GM12878 (cell line): ENCODE measurements around the gene RALBP1. TPM values are rescaled to one million over a fixed set of nuclear protein-coding genes. Genes with fewer than 3 reads are reported as not detected.

Experiments
- ATAC-seq: fragments of 200-7000 bp; cut with Tn5 transposase; 3 replicates; pipeline ENCODE4 v1.9.1; 2020; ENCODE audit warnings: mild to moderate bottlenecking, moderate library complexity
- BruUV-seq: library from RNA; stranded (reverse); fragments of 400-500 nt; replicated peaks from 2 replicates; lab custom pipeline; 2021; lab: Mats Ljungman, UMichigan
- CTCF ChIA-PET: fragments of 300-600 bp; sonication (Branson Sonifier 250); formaldehyde crosslinking; extraction: SDS; loops from one replicate; lab custom pipeline; 2021; ENCODE audit warnings: inconsistent platforms; lab: Yijun Ruan, JAX
- POLR2A ChIA-PET: fragments of 350-600 bp; formaldehyde crosslinking; extraction: SDS; loops from one replicate; lab custom pipeline; 2021; ENCODE audit warnings: inconsistent platforms; lab: Charles Lee
- RAD21 ChIA-PET: fragments of 300-600 bp; sonication (Branson Sonifier 250); formaldehyde crosslinking; loops from one replicate; lab custom pipeline; 2023; ENCODE audit warnings: antibody characterized with exemption; ENCODE audit not compliant: unreplicated experiment; lab: Charles Lee
- SMC1A ChIA-PET: fragments of 300-600 bp; sonication (Branson Sonifier 250); formaldehyde crosslinking; loops from one replicate; lab custom pipeline; 2023; ENCODE audit not compliant: unreplicated experiment, uncharacterized antibody; lab: Charles Lee
- DNase-seq: peaks from one replicate; pipeline ENCODE4 v3.0.0-alpha.2; 2011; ENCODE audit warnings: low read depth, low spot score
- FAIRE-seq: peaks from 3 replicates; lab custom pipeline; 2011; peaks lifted over from hg19 to GRCh38; lab: Jason Lieb, UNC
- H2AFZ ChIP-seq: 2 replicates; pipeline ENCODE4 v1.6.0; 2011; ENCODE audit warnings: low read depth, low read length, control low read depth; ENCODE audit not compliant: control insufficient read depth
- H3K27ac ChIP-seq: 2 replicates; pipeline ENCODE4 v1.5.1; 2011; ENCODE audit warnings: control low read depth; ENCODE audit not compliant: control insufficient read depth, insufficient read depth
- H3K27me3 ChIP-seq, 2 experiments: replicated peaks in 1 of 2; 2 replicates each; pipeline versions ENCODE4 v1.6.0 to v1.6.1; 2011; ENCODE audit warnings: low read length in 1 of 2; ENCODE audit not compliant: control insufficient read depth in 2 of 2, insufficient read depth in 2 of 2
- H3K36me3 ChIP-seq, 2 experiments: 2 replicates each; pipeline ENCODE4 v1.5.1; 2011; ENCODE audit warnings: low read length in 1 of 2; ENCODE audit not compliant: control insufficient read depth in 2 of 2, insufficient read depth in 2 of 2
- H3K4me1 ChIP-seq: 2 replicates; pipeline ENCODE4 v1.6.1; 2011; ENCODE audit warnings: mild to moderate bottlenecking, low read length, moderate library complexity, mixed read lengths; ENCODE audit not compliant: control insufficient read depth, insufficient read depth
- H3K4me2 ChIP-seq: 2 replicates; pipeline ENCODE4 v1.6.0; 2011; ENCODE audit warnings: control low read depth; ENCODE audit not compliant: control insufficient read depth, insufficient read depth
- H3K4me3 ChIP-seq: fragments of 200-600 bp; sonication (generic); 2 replicates; pipeline ENCODE4 v1.5.1; 2016
- H3K79me2 ChIP-seq: 2 replicates; pipeline ENCODE4 v1.6.0; 2011; ENCODE audit warnings: low read length; ENCODE audit not compliant: control insufficient read depth, insufficient read depth
- H3K9ac ChIP-seq: 2 replicates; pipeline ENCODE4 v1.8.0; 2011; ENCODE audit warnings: low read length, control low read depth, mixed read lengths; ENCODE audit not compliant: control insufficient read depth, insufficient read depth
- H3K9me3 ChIP-seq: replicated peaks from 3 replicates; pipeline ENCODE4 v1.5.1; 2011; ENCODE audit warnings: mild to moderate bottlenecking, low read length; ENCODE audit not compliant: control insufficient read depth, insufficient read depth
- H4K20me1 ChIP-seq: 2 replicates; pipeline ENCODE4 v1.6.0; 2011; ENCODE audit not compliant: control insufficient read depth, insufficient read depth
- BHLHE40 ChIP-seq, 2 experiments: fragments of 450-650 bp in 1 of 2; IDR thresholded peaks; 2 replicates each; pipeline ENCODE4 v1.6.1; 2011 to 2017; ENCODE audit warnings: low read depth in 2 of 2, borderline replicate concordance in 1 of 2, improper control_type of control experiment in 1 of 2, low read length in 1 of 2, mild to moderate bottlenecking in 1 of 2
- BMI1 ChIP-seq: fragments of 450-650 bp; IDR thresholded peaks from 2 replicates; pipeline ENCODE4 v1.6.1; 2016; ENCODE audit warnings: mild to moderate bottlenecking, moderate library complexity, borderline replicate concordance
- BRCA1 ChIP-seq: IDR thresholded peaks from 2 replicates; pipeline ENCODE4 v1.6.1; 2011; ENCODE audit warnings: low read depth, low read length, improper control_type of control experiment
- EZH2 ChIP-seq: IDR thresholded peaks from 2 replicates; pipeline ENCODE4 v1.6.1; 2012; ENCODE audit warnings: low read depth, mild to moderate bottlenecking, control low read depth, inconsistent platforms, low read length, borderline replicate concordance; ENCODE audit not compliant: control insufficient read depth
- FOS ChIP-seq: IDR thresholded peaks from 3 replicates; pipeline ENCODE4 v1.6.1; 2011; ENCODE audit warnings: borderline replicate concordance; ENCODE audit not compliant: insufficient read length; ENCODE audit errors: extremely low read depth
- HDAC6 ChIP-seq: fragments of 200-600 bp; sonication (generic); IDR thresholded peaks from one replicate; pipeline ENCODE4 v1.8.0; 2017; ENCODE audit warnings: antibody characterized with exemption; ENCODE audit not compliant: unreplicated experiment
- JUND ChIP-seq: IDR thresholded peaks from 2 replicates; pipeline ENCODE4 v1.6.1; 2012; ENCODE audit warnings: low read depth, mild to moderate bottlenecking, low read length, improper control_type of control experiment, moderate library complexity
- NFYB ChIP-seq: IDR thresholded peaks from 2 replicates; pipeline ENCODE4 v1.6.1; 2011; ENCODE audit warnings: low read depth, mild to moderate bottlenecking, low read length, improper control_type of control experiment, moderate library complexity; ENCODE audit not compliant: insufficient read depth
- PML ChIP-seq: IDR thresholded peaks from 2 replicates; pipeline ENCODE4 v1.6.1; 2012; ENCODE audit warnings: low read length, inconsistent platforms
- POLR2AphosphoS5 ChIP-seq: IDR thresholded peaks from 2 replicates; pipeline ENCODE4 v1.6.1; 2011; ENCODE audit warnings: mild to moderate bottlenecking, low read length, inconsistent platforms
- POU2F2 ChIP-seq: IDR thresholded peaks from 3 replicates; pipeline ENCODE4 v1.6.1; 2011; ENCODE audit warnings: low read depth, mild to moderate bottlenecking, low read length, borderline replicate concordance
- RFX5 ChIP-seq: IDR thresholded peaks from 2 replicates; pipeline ENCODE4 v1.6.1; 2011; ENCODE audit warnings: low read depth, low read length, improper control_type of control experiment
- TCF3 ChIP-seq: IDR thresholded peaks from 2 replicates; pipeline ENCODE4 v1.6.1; 2012; ENCODE audit warnings: low read depth, mild to moderate bottlenecking, low read length, borderline replicate concordance; ENCODE audit not compliant: insufficient read depth
- WRNIP1 ChIP-seq: IDR thresholded peaks from 2 replicates; pipeline ENCODE4 v1.6.1; 2011; ENCODE audit warnings: low read depth, low read length, improper control_type of control experiment, borderline replicate concordance
- ZBED1 ChIP-seq: IDR thresholded peaks from 2 replicates; pipeline ENCODE4 v1.6.1; 2016; ENCODE audit warnings: borderline replicate concordance
- ZNF687 ChIP-seq: fragments of 450-650 bp; IDR thresholded peaks from 2 replicates; pipeline ENCODE4 v1.6.1; 2017; ENCODE audit warnings: mild to moderate bottlenecking, moderate library complexity
- WGBS: methylation state at CpG from one replicate; pipeline ENCODE4 v1.1.6; 2016; ENCODE audit warnings: low lambda C conversion rate; ENCODE audit not compliant: insufficient replicate concordance, insufficient coverage; ENCODE audit errors: missing lambda C conversion rate; 5-methylcytosine and 5-hydroxymethylcytosine counted together
- in situ Hi-C: fragments of 300-500 bp; cut with MboI; formaldehyde crosslinking; loops from 9 replicates; pipeline ENCODE4 v1.14.3; 2018; ENCODE audit warnings: mixed read lengths
- intact Hi-C: fragments of 100-400 bp; cut with micrococcal nuclease; formaldehyde crosslinking; loops from one replicate; pipeline ENCODE4 v1.14.2; 2022; ENCODE audit not compliant: unreplicated experiment
- polyA plus RNA-seq, 11 experiments: library from polyadenylated mRNA; depleted of rRNA in 4 of 11; unstranded in 6 of 11; stranded (reverse) in 5 of 11; fragments of >200 nt; fragmentation: Nextera tagmentation in 4 of 11; fragmentation: Illumina TruSeq in 1 of 11; extraction: Ambion mirVana in 4 of 11; extraction: Trizol in 1 of 11; gene quantifications; 1 replicate in 1 of 11; 2 replicates in 10 of 11; pipeline versions ENCODE4 v1.2.1 to v1.2.3, GENCODE V29; 2011 to 2016; ENCODE audit warnings: inconsistent platforms in 2 of 11, missing spikeins in 2 of 11, low read depth in 1 of 11
- total RNA-seq, 4 experiments: library from RNA; depleted of rRNA in 3 of 4; stranded (reverse); fragments of >200 nt in 3 of 4; fragmentation: Illumina TruSeq in 1 of 4; extraction: Trizol in 1 of 4; gene quantifications; 2 replicates each; pipeline versions ENCODE4 v1.2.1 to v1.2.3, GENCODE V29; 2013 to 2021
- TF ChIP-seq, protein P1 (sequence below): fragments of 450-650 bp; IDR thresholded peaks from 2 replicates; pipeline ENCODE4 v1.6.1; 2018; ENCODE audit warnings: borderline replicate concordance, mild to moderate bottlenecking; ENCODE audit not compliant: partially characterized antibody

RALBP1 gene
- total and polyA plus RNA-seq, 10 of the 15 experiments (the other 5 are each of a cell fraction or from before 2014, with no cell fraction given) = 11.2 to 46.9 (median 41.8) TPM

- ChIA-PET POLR2A (no interaction called here), CTCF (interaction anchor here (1.0 kb wide), 1 partner anchor 36 kb away, joined by 3 read pairs; no protein-coding TSS in a partner anchor), SMC1A (no interaction called here), RAD21 (no interaction called here)
- H3K36me3 ChIP-seq = no peaks in the 10 kb centered on the region
- no peak overlapping the region for H3K27ac ChIP-seq
- in situ Hi-C loops (no loop called here), intact Hi-C loops (no loop called here)
- H3K27me3 ChIP-seq = no peaks in the 10 kb centered on the region
- H3K9me3 ChIP-seq = peaks cover 5% of the 10 kb centered on the region
- no peaks in the 10 kb centered on the region for H3K4me1 ChIP-seq
- 2% methylated on average over 2 of the region's 2 CpGs for WGBS
- ATAC-seq (no peak), FAIRE-seq (no peak), DNase-seq (no peak)
- no peak overlapping the region for H3K4me3 ChIP-seq
- no peak overlapping the region for H3K9ac ChIP-seq
- H2AFZ ChIP-seq = no peak overlapping the region
- no peak overlapping the region for H3K4me2 ChIP-seq
- H4K20me1 ChIP-seq = no peaks in the 10 kb centered on the region
- BruUV-seq = no TSS peak
- TF ChIP-seq JUND (no peak), RFX5 (no peak), ZNF687 (no peak), HDAC6 (no peak), POLR2AphosphoS5 (no peak), NFYB (no peak), PML (no peak), EZH2 (no peak), WRNIP1 (no peak), BRCA1 (no peak), TCF3 (no peak), FOS (no peak), BHLHE40 (IDR thresholded peaks at IDR 0.05; ENCODE audit: borderline replicate concordance in 1 of 2, low read depth in 2 of 2, low read length in 1 of 2) (no peak), POU2F2 (no peak), BMI1 (no peak), ZBED1 (no peak)
- TF ChIP-seq, protein P1, sequence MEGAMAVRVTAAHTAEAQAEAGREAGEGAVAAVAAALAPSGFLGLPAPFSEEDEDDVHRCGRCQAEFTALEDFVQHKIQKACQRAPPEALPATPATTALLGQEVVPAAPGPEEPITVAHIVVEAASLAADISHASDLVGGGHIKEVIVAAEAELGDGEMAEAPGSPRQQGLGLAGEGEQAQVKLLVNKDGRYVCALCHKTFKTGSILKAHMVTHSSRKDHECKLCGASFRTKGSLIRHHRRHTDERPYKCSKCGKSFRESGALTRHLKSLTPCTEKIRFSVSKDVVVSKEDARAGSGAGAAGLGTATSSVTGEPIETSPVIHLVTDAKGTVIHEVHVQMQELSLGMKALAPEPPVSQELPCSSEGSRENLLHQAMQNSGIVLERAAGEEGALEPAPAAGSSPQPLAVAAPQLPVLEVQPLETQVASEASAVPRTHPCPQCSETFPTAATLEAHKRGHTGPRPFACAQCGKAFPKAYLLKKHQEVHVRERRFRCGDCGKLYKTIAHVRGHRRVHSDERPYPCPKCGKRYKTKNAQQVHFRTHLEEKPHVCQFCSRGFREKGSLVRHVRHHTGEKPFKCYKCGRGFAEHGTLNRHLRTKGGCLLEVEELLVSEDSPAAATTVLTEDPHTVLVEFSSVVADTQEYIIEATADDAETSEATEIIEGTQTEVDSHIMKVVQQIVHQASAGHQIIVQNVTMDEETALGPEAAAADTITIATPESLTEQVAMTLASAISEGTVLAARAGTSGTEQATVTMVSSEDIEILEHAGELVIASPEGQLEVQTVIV = no peak
- H3K79me2 ChIP-seq = no peaks in the 10 kb centered on the region
These were observed 22.0 kb upstream of the RALBP1 start for GRCh38 chr18:9453283-9453682.
